DOHH2 (cell line): ENCODE data around the gene AHNAK.

Source experiments
- CTCF ChIP-seq: fragments of 200-600 bp; sonication (generic); IDR thresholded peaks from one replicate; pipeline ENCODE4 v1.5.1; 2014; ENCODE audit warnings: antibody characterized with exemption, mild to moderate bottlenecking, low read depth, low read length; ENCODE audit not compliant: poor library complexity, severe bottlenecking
- EZH2phosphoT487 ChIP-seq: fragments of 200-600 bp; sonication (generic); IDR thresholded peaks from 2 replicates; pipeline ENCODE4 v1.6.1; 2017; ENCODE audit warnings: borderline replicate concordance, mild to moderate bottlenecking, antibody characterized with exemption, low read length, moderate library complexity, mixed read lengths

- TF ChIP-seq CTCF (no peak), EZH2phosphoT487 (no peak)
Measured at GRCh38 chr11:62580959-62581715, 34.5 kb upstream of the AHNAK start.
